GM12878 (cell line): ENCODE data around the gene HOXB2. TPM values are rescaled to one million over a fixed set of nuclear protein-coding genes. Genes with fewer than 3 reads are reported as not detected.

Source experiments
- ATAC-seq: fragments of 200-7000 bp; cut with Tn5 transposase; 3 replicates; pipeline ENCODE4 v1.9.1; 2020; ENCODE audit warnings: mild to moderate bottlenecking, moderate library complexity
- BruUV-seq: library from RNA; stranded (reverse); fragments of 400-500 nt; replicated peaks from 2 replicates; lab custom pipeline; 2021; lab: Mats Ljungman, UMichigan
- CTCF ChIA-PET: fragments of 300-600 bp; sonication (Branson Sonifier 250); formaldehyde crosslinking; extraction: SDS; loops from one replicate; lab custom pipeline; 2021; ENCODE audit warnings: inconsistent platforms; lab: Yijun Ruan, JAX
- POLR2A ChIA-PET: fragments of 350-600 bp; formaldehyde crosslinking; extraction: SDS; loops from one replicate; lab custom pipeline; 2021; ENCODE audit warnings: inconsistent platforms; lab: Charles Lee
- RAD21 ChIA-PET: fragments of 300-600 bp; sonication (Branson Sonifier 250); formaldehyde crosslinking; loops from one replicate; lab custom pipeline; 2023; ENCODE audit warnings: antibody characterized with exemption; ENCODE audit not compliant: unreplicated experiment; lab: Charles Lee
- SMC1A ChIA-PET: fragments of 300-600 bp; sonication (Branson Sonifier 250); formaldehyde crosslinking; loops from one replicate; lab custom pipeline; 2023; ENCODE audit not compliant: unreplicated experiment, uncharacterized antibody; lab: Charles Lee
- DNase-seq: peaks from one replicate; pipeline ENCODE4 v3.0.0-alpha.2; 2011; ENCODE audit warnings: low read depth, low spot score
- FAIRE-seq: peaks from 3 replicates; lab custom pipeline; 2011; peaks lifted over from hg19 to GRCh38; lab: Jason Lieb, UNC
- H2AFZ ChIP-seq: 2 replicates; pipeline ENCODE4 v1.6.0; 2011; ENCODE audit warnings: low read depth, low read length, control low read depth; ENCODE audit not compliant: control insufficient read depth
- H3K27ac ChIP-seq: 2 replicates; pipeline ENCODE4 v1.5.1; 2011; ENCODE audit warnings: control low read depth; ENCODE audit not compliant: control insufficient read depth, insufficient read depth
- H3K27me3 ChIP-seq, 2 experiments: replicated peaks in 1 of 2; 2 replicates each; pipeline versions ENCODE4 v1.6.0 to v1.6.1; 2011; ENCODE audit warnings: low read length in 1 of 2; ENCODE audit not compliant: control insufficient read depth in 2 of 2, insufficient read depth in 2 of 2
- H3K36me3 ChIP-seq, 2 experiments: 2 replicates each; pipeline ENCODE4 v1.5.1; 2011; ENCODE audit warnings: low read length in 1 of 2; ENCODE audit not compliant: control insufficient read depth in 2 of 2, insufficient read depth in 2 of 2
- H3K4me1 ChIP-seq: 2 replicates; pipeline ENCODE4 v1.6.1; 2011; ENCODE audit warnings: mild to moderate bottlenecking, low read length, moderate library complexity, mixed read lengths; ENCODE audit not compliant: control insufficient read depth, insufficient read depth
- H3K4me2 ChIP-seq: 2 replicates; pipeline ENCODE4 v1.6.0; 2011; ENCODE audit warnings: control low read depth; ENCODE audit not compliant: control insufficient read depth, insufficient read depth
- H3K4me3 ChIP-seq: fragments of 200-600 bp; sonication (generic); 2 replicates; pipeline ENCODE4 v1.5.1; 2016
- H3K79me2 ChIP-seq: 2 replicates; pipeline ENCODE4 v1.6.0; 2011; ENCODE audit warnings: low read length; ENCODE audit not compliant: control insufficient read depth, insufficient read depth
- H3K9ac ChIP-seq: 2 replicates; pipeline ENCODE4 v1.8.0; 2011; ENCODE audit warnings: low read length, control low read depth, mixed read lengths; ENCODE audit not compliant: control insufficient read depth, insufficient read depth
- H3K9me3 ChIP-seq: replicated peaks from 3 replicates; pipeline ENCODE4 v1.5.1; 2011; ENCODE audit warnings: mild to moderate bottlenecking, low read length; ENCODE audit not compliant: control insufficient read depth, insufficient read depth
- H4K20me1 ChIP-seq: 2 replicates; pipeline ENCODE4 v1.6.0; 2011; ENCODE audit not compliant: control insufficient read depth, insufficient read depth
- CEBPZ ChIP-seq: fragments of 150-350 bp; IDR thresholded peaks from 2 replicates; pipeline ENCODE4 v1.6.1; 2016; ENCODE audit warnings: low read depth, low read length
- CHD1 ChIP-seq: IDR thresholded peaks from 2 replicates; pipeline ENCODE4 v1.6.1; 2012; ENCODE audit warnings: low read depth, low read length, improper control_type of control experiment
- CTCF ChIP-seq, 3 experiments: IDR thresholded peaks in 2 of 3; conservative IDR thresholded peaks in 1 of 3; 2 replicates each; pipeline ENCODE4 v1.5.1; 2011; ENCODE audit warnings: low read depth in 3 of 3, low read length in 3 of 3, mild to moderate bottlenecking in 3 of 3, control low read depth in 2 of 3, moderate library complexity in 2 of 3, inconsistent platforms in 1 of 3, mixed read lengths in 1 of 3; ENCODE audit not compliant: control insufficient read depth in 2 of 3, insufficient read depth in 1 of 3; ENCODE audit errors: extremely low read depth in 1 of 3
- IKZF1 ChIP-seq: fragments of 450-650 bp; conservative IDR thresholded peaks from 2 replicates; pipeline ENCODE4 v1.6.1; 2017; ENCODE audit warnings: antibody characterized with exemption, mild to moderate bottlenecking
- NRF1 ChIP-seq: conservative IDR thresholded peaks from 2 replicates; pipeline ENCODE4 v1.6.1; 2011; ENCODE audit warnings: mild to moderate bottlenecking, low read depth, low read length, improper control_type of control experiment
- RAD21 ChIP-seq: IDR thresholded peaks from 2 replicates; pipeline ENCODE4 v1.6.1; 2011; ENCODE audit warnings: mild to moderate bottlenecking, low read depth, low read length, moderate library complexity; ENCODE audit not compliant: insufficient read depth
- RAD51 ChIP-seq: fragments of 450-650 bp; IDR thresholded peaks from 2 replicates; pipeline ENCODE4 v1.6.1; 2016; ENCODE audit warnings: moderate library complexity, mild to moderate bottlenecking, inconsistent platforms
- RB1 ChIP-seq: fragments of 450-650 bp; formaldehyde crosslinking; IDR thresholded peaks from 2 replicates; pipeline ENCODE4 v1.6.1; 2017; ENCODE audit warnings: mild to moderate bottlenecking, borderline replicate concordance
- RBBP5 ChIP-seq: fragments of 200-600 bp; sonication (generic); conservative IDR thresholded peaks from 2 replicates; pipeline ENCODE4 v1.6.1; 2016
- REST ChIP-seq: IDR thresholded peaks from 2 replicates; pipeline ENCODE4 v1.6.1; 2012; ENCODE audit warnings: mild to moderate bottlenecking, low read depth, low read length
- SIN3A ChIP-seq: IDR thresholded peaks from 2 replicates; pipeline ENCODE4 v1.6.1; 2012; ENCODE audit warnings: low read depth, low read length, improper control_type of control experiment
- SMC3 ChIP-seq: IDR thresholded peaks from 2 replicates; pipeline ENCODE4 v1.6.1; 2011; ENCODE audit warnings: low read length, improper control_type of control experiment, borderline replicate concordance
- ZNF274 ChIP-seq: IDR thresholded peaks from one replicate; pipeline ENCODE4 v1.8.0; 2011; ENCODE audit not compliant: insufficient read length, insufficient read depth
- WGBS: methylation state at CpG from one replicate; pipeline ENCODE4 v1.1.6; 2016; ENCODE audit warnings: low lambda C conversion rate; ENCODE audit not compliant: insufficient replicate concordance, insufficient coverage; ENCODE audit errors: missing lambda C conversion rate; 5-methylcytosine and 5-hydroxymethylcytosine counted together
- in situ Hi-C: fragments of 300-500 bp; cut with MboI; formaldehyde crosslinking; loops from 9 replicates; pipeline ENCODE4 v1.14.3; 2018; ENCODE audit warnings: mixed read lengths
- intact Hi-C: fragments of 100-400 bp; cut with micrococcal nuclease; formaldehyde crosslinking; loops from one replicate; pipeline ENCODE4 v1.14.2; 2022; ENCODE audit not compliant: unreplicated experiment
- polyA plus RNA-seq, 11 experiments: library from polyadenylated mRNA; depleted of rRNA in 4 of 11; unstranded in 6 of 11; stranded (reverse) in 5 of 11; fragments of >200 nt; fragmentation: Nextera tagmentation in 4 of 11; fragmentation: Illumina TruSeq in 1 of 11; extraction: Ambion mirVana in 4 of 11; extraction: Trizol in 1 of 11; gene quantifications; 1 replicate in 1 of 11; 2 replicates in 10 of 11; pipeline versions ENCODE4 v1.2.1 to v1.2.3, GENCODE V29; 2011 to 2016; ENCODE audit warnings: inconsistent platforms in 2 of 11, missing spikeins in 2 of 11, low read depth in 1 of 11
- total RNA-seq, 4 experiments: library from RNA; depleted of rRNA in 3 of 4; stranded (reverse); fragments of >200 nt in 3 of 4; fragmentation: Illumina TruSeq in 1 of 4; extraction: Trizol in 1 of 4; gene quantifications; 2 replicates each; pipeline versions ENCODE4 v1.2.1 to v1.2.3, GENCODE V29; 2013 to 2021

The HOXB2 gene
- total and polyA plus RNA-seq, 10 of the 15 experiments (the other 5 are each of a cell fraction or from before 2014, with no cell fraction given) = 0.16 to 8.8 (median 2.3) TPM

- WGBS = 97% methylated on average over 5 of the region's 5 CpGs
- TF ChIP-seq RBBP5 = no peak
- TF ChIP-seq IKZF1 = peak; percentile 13; the same call in 1 of the 2 replicates
- TF ChIP-seq SIN3A = no peak
- no peak for TF ChIP-seq RB1
- no peak for TF ChIP-seq ZNF274
- TF ChIP-seq CTCF (IDR thresholded peaks at IDR 0.05 in 2 of 3, conservative IDR thresholded peaks at IDR 0.05 in 1 of 3; ENCODE audit: control insufficient read depth in 2 of 3, extremely low read depth in 1 of 3, insufficient read depth in 1 of 3, low read depth in 3 of 3, low read length in 3 of 3) = peak in 2 of 3 experiments; percentile 15 to 17; a peak in 1 of 6 replicates
- peak; percentile 13; the same call in 1 of the 2 replicates for TF ChIP-seq SMC3
- TF ChIP-seq CEBPZ = no peak
- TF ChIP-seq REST = no peak
- no peak for TF ChIP-seq NRF1
- no peak for TF ChIP-seq RAD21
- no peak for TF ChIP-seq RAD51
- TF ChIP-seq CHD1 = no peak
- no peaks in the 10 kb centered on the region for H3K27me3 ChIP-seq
- no peak overlapping the region for H3K27ac ChIP-seq
- in situ Hi-C loops (no loop called here), intact Hi-C loops (no loop called here)
- RAD21 ChIA-PET = interaction anchor here (1.1 to 3.7 kb wide), 7 partner anchors 10 to 154 kb away, joined by 3 to 18 read pairs (median 4); partner anchors contain the start of gene HOXB5
- no peaks in the 10 kb centered on the region for H3K79me2 ChIP-seq
- CTCF ChIA-PET = interaction anchor here (0.6 to 5.7 kb wide), 11 partner anchors 9 to 198 kb away, joined by 3 to 36 read pairs (median 5); no protein-coding TSS in a partner anchor
- no peak for DNase-seq
- no peak overlapping the region for H2AFZ ChIP-seq
- FAIRE-seq = no peak
- SMC1A ChIA-PET = interaction anchor here (0.6 to 4.6 kb wide), 11 partner anchors 9 to 169 kb away, joined by 3 to 31 read pairs (median 4); no protein-coding TSS in a partner anchor
- no peaks in the 10 kb centered on the region for H3K9me3 ChIP-seq
- no peak overlapping the region for H3K4me2 ChIP-seq
- ATAC-seq = peak; percentile 6; the same call in 1 of the 3 replicates
- H4K20me1 ChIP-seq = no peaks in the 10 kb centered on the region
- no peak overlapping the region for H3K9ac ChIP-seq
- H3K4me1 ChIP-seq = peaks cover 26% of the 10 kb centered on the region
- no peaks in the 10 kb centered on the region for H3K36me3 ChIP-seq
- POLR2A ChIA-PET = interaction anchor here (1.0 to 1.4 kb wide), 5 partner anchors 20 to 347 kb away, joined by 3 to 5 read pairs (median 3); no protein-coding TSS in a partner anchor
- BruUV-seq = no TSS peak
- no peak overlapping the region for H3K4me3 ChIP-seq
Measured at GRCh38 chr17:48506246-48506645, 38.7 kb downstream of the HOXB2 start.
